Measurements from ENCODE around the gene ARID1B.

Gene ARID1B

DNA sequence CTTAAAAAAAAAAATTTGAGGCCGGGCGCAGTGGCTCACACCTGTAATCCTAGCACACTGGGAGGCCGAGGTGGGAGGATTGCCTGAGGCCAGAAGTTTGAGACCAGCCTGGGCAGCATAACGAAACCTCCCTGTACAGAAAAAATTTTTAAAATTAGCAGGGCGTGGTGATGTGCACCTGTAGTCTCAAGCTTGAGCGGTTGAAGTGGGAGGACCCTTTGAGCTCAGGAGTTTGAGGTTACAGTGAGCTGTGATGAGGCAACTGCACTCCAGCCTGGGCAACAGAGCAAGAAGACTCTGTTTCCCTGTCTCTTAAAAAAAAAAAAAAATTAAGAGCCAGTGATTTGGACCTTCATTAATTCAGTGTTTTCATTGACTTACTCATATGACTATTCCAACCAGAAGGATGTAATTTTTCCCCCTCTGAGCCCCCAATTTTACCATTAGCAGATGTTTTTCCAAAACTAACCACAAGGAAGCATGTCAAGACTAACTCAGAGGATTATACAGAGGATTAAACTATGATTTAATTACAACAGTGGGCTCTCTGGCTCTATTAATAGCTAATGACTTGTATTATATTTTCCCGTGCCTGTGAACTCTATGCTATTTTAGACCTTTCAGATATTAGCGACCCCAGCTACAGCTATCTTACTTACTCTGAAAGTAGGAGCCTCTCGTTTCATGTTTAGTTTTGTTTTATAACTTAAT, 75.1 kb downstream of the ARID1B start:
- no peak for DNase-seq (ENCODE audit: low read depth in 2 of 2)

DNA sequence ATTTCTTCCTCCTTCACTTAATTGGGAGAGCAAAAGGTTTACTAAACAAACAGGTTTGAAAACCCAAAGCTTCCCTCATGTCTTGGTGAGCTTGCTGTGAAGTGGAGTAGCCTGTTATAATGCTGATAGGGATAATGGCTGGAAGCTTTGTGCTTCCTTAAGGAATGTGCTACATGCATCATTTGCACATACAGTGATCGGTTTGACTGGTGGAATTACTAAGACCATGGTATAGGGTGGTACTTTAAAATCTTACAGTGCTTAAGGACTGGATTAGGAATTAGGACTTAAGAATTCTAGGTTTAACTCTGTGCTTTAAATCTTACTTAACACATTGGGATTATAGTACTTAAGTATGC, 75.7 kb downstream of the ARID1B start:
- DNase-seq (ENCODE audit: low read depth in 2 of 2), result no peak

DNA sequence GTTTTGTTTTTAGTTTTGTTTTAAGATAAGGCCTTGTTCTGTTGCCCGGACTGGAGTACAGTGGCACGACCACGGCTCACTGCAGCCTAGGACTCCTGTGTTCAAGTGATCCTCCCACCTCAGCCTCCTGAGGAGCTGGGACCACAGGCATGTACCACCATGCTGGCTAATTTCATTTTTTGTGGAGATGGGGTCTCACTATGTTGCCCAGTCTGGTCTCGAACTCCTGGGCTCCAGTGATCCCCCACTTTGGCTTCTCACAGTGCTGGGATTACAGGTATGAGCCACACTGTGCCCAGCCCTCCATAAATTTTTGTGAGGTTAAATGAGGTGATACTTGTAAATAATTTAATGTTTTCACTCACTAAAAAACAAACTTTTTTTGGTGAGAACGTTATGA, 76.6 kb downstream of the ARID1B start:
- DNase-seq (ENCODE audit: low read depth in 2 of 2), result no peak

DNA sequence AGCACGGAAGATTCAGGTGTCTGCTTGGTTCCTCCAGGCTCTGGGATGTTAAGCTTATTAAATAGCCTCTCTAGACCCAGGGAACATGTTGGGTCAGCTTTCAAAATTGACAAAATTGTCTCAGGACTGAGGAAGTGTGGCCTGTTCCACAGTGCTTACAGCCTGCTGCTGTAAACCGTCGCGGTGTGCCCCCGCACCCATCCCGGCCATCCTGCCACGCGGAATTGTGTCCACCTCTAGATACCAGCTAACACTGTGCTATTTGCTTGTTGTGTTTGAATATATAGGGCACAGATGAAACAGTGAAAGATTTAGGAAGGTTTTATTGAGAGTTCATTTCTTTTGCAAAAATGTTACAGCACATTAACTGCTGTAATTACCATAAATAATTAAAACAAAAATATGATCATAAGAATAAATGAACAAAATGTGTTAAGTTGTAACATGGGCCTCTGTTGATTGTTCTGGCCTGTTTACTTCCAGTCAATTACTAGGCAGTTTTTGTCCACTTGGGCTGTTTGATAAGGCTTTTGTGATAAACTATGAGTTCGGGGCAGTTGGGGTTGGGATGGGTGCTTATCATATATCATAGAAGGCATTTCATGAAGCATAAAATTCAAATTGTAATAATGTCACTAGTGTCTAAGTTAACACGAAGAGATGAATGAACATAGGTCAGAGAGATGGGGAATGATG, 77.4 kb downstream of the ARID1B start:
- no peak for DNase-seq (ENCODE audit: low read depth in 2 of 2)

DNA sequence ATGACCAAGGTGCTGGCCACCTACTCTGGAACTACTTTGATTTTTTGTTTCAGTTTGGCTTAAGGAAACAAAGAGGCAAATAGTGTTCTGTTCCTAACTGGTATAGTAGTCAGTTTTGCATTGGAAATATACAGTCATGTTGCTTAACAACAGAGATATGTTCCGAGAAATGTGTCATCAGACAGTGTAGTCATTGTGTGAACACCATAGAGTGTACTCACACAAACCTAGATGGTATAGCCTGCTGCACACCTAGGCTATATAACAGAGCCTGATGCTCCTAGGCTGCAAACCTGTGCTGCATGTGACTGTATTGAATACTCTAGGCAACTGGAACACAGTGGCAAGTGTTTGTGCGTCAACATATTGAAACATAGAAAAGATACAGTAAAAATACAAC, 80.4 kb downstream of the ARID1B start:
- DNase-seq (ENCODE audit: low read depth in 2 of 2), result no peak

DNA sequence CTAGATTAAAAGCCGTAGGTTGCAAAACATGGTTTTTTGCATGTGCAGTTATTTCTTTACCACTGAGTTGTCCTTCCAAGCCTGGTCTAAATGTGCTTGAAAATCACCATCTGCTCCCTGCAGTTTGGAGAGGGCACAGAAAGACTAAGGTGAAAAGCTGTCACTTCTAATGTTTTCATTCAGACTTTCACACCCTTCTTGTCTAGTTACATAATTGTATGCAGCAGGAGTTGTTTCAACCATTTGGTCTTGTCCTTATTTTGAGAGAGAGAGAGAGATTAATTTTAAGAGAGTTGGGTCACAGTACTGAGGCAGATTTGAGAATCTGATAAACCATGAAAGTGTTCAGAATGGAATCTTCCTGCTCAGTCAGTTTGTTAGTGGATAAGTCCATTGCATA, 82.5 kb downstream of the ARID1B start:
- no peak for DNase-seq (ENCODE audit: low read depth in 2 of 2)

DNA sequence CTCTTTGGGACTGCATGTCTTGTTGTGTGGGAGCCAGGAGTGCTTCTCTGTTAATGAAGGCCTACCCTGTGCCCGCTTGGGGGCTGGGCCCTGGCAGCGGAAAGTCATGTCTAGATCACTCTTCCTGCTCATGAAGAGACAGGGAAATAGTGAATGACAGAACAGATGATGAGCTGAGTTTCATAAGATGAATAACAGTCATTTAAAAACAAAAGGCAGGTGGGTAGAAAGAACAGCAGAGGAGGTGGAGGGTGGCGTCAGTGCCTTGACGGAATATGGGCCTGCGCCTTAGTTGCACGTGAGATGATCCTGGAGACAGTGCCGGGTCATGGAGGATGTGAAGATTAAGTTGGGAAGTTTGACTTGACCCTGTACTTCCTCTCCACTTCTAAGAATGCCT, 85.5 kb downstream of the ARID1B start:
- DNase-seq (ENCODE audit: low read depth in 2 of 2), result no peak

DNA sequence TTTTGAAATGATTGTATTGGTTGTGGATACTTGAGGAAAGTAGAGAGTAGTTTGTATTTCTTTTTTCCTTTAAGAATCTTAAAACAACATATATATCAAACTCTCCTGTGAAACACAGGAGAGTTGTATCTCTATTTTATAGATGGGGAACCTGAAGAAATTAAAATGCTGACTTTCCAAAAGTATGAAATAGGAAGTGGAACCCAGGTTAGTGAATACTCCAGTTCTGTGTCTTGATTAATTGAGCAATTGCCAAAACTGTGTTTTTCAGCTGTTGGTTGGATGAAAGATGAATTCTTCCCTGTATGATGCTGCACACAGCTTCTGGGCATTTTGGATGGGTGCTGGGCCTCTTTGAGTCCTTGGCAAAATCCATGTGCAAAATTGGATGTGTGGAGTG, 86.3 kb downstream of the ARID1B start:
- DNase-seq (ENCODE audit: low read depth in 2 of 2), result no peak

DNA sequence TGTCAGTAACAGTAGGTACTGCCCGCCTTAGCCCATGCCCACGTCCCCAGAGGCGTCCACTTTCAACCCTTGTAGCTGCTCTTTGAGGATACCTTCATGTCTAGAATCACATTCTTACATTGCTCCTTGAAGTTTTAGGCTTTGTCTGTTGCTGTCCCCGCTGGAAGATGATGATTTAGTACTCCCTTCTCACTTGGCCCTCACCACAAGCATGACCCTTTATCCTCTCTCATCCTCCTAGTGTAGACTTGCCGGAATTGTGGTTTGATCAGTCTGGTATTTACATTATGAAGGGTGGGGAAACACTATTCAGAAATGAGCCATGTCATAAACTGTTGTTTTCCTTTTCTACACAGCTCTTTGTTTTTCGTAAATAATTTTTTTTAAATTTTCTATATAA, 87.4 kb downstream of the ARID1B start:
- no peak for DNase-seq (ENCODE audit: low read depth in 2 of 2)

DNA sequence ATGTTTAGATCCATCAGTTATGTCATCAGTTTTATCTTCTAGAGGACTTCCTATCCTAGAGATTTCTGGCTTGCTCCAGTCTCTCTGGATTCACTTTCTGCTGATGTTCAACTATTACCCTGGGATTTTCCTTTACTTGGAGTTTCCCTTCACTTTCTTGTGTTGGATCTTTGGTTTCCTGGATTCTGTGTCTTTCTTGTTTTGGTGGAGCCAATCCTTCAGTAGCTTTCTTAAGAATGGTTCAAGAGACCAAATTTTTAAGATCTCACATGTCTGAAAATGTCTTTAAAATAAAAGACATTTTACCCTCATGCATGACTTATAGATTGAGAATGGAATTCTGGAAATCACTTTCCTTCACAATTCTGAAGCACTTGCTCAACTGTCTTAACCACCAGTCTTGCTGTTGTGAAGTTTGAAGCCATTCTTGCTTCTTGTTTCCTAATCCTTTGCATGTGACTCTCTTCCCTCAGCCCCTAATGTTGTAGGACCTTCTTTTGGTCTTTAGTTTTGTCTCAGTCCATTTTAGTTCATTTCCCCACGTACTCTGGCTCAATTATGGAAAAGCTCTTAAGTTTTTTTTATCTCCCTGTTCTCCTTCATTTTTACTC, 87.9 kb downstream of the ARID1B start:
- DNase-seq (ENCODE audit: low read depth in 2 of 2), result no peak

DNA sequence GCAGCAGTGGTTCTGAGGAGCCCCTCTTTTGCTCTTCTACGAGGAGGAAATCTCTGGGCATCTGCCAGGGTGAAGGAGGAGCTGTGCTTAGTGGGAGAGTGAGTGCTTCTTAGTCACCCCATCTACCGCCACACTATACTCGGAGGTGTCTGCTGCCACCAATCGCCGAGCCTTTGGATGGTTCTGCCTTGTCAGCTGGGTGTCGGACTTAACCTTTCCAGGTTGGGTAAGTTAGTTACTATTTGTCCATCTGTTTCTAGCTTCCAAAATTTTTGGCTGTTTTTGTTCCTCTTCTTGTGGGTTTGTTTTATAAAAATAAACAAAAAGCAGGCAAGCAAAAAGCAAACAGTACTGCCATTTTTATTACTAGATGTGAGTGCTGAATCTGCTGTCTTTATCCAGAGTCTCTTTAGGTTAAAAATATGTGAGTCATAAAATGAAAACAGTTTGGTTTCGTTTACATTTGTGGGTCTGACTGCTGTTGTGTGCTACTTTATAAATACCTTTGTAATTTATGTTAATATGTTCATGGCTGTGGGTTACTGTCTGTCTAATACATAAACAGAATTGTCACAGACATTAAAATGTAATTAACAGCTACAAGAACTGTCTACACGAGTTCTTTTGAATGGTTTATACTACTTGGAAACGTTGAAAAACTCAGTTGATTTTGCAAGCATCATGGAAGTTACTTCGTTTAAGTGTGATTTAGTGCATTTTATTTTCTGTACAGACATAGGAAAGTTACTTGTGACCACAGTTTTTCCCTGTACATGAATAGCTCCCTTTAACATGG, 89.2 kb downstream of the ARID1B start:
- DNase-seq (ENCODE audit: low read depth in 2 of 2), result no peak

DNA sequence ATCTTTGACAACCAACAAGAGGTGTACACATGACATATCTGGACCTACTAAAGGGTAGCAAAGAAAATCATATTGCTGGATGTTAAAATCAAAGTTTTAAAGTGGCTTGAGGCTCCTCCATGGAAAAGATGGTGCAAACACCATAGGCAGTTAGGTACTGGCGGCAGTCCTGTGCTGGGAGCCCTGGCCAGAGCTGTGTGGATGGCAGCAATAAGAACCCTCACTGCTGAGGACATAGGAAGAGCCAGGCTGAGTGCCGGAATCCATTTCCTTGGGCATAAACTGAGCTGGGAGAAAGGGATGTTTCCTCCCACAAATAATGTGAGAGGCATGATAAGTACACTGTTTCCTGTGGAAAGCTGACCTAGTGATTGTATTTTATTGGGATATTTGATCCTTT, 89.9 kb downstream of the ARID1B start:
- DNase-seq (ENCODE audit: low read depth in 2 of 2), result no peak

DNA sequence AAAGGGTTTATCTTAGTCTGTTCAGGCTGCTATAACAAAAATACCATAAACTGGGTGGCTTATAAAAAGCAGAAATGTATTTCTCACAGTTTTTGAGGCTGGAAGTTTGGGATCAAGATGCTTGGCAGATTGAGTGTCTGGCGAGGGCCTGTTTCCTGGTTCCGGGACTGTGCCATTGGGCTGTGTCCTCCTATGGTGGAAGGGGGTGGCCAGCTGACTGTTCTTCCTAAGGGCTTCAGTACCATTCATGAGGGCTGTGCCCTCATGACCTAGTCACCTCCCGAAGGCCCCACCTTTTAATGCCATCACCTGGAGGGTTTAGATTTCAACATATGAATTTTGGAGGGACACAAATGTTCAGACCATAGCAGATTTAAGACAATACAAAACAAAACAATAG, 91.2 kb downstream of the ARID1B start:
- no peak for DNase-seq (ENCODE audit: low read depth in 2 of 2)

DNA sequence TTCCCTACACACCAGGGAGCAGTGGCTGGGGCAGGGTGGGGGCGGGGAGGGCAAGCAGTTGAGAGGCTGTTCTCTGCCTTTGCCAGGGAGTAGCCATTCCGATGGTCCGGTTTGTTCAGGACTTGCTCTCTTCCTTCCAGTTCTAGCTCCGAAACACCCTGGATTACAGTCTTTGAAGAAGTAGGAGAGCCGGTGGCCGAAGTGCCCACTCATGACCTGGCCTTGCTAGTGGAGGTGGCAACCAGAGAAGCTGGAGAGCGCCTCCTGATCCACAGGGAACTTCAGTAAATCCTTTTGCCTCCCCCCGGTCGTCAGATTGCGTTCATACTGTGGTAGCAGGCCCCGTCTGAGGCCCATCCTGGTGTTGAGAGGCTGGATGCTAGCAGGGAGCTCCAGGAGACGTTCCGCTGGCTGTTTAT, 92.8 kb downstream of the ARID1B start:
- DNase-seq (ENCODE audit: low read depth in 2 of 2), result no peak

DNA sequence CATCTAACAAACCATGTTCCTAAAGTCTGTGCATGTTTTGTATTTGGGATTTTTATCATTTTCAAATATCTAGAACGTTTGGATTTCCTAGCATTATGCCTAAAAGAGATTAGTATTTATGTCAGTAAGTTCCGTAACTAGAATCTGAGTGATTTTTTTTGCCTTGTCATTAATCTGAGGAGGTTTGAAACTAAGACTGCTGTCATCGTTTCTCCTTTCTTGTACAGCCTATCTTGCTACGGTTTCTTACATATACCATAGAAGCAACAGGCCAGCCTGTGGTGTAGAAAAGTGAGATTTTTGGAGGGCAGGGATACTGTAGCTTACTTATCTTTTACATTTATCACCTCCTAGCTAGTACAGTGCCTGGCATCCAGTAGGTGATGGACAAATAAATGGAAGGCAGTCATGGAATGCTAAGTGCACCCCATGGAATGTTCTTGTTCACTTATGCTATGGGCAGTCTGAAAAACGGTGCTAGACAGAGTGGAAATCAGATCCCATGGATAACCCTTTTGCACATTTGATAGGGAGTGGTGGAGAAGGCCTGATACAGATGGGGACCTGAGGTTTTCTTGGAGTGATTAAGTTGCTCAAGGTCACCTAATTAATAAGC, 93.9 kb downstream of the ARID1B start:
- DNase-seq (ENCODE audit: low read depth in 2 of 2), result no peak

DNA sequence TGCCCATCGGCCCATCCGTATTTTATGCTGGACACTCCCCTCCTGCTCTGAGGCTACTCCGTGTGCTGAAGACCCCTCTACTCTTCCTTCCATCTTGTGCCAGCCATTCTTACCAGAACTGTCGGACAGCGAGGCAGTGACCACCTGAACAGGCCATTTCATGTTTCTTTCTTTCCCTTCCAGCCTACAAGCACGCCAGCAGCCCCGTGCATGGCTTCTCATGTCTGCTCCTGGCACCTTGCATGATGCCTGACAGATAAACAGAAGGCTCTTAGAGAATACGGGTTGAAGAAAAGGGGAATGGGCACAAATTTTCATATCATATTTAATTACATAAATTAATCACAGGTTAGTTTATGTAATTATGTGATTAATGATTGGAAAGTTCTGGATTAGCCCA, 95.7 kb downstream of the ARID1B start:
- DNase-seq (ENCODE audit: low read depth in 2 of 2), result no peak

DNA sequence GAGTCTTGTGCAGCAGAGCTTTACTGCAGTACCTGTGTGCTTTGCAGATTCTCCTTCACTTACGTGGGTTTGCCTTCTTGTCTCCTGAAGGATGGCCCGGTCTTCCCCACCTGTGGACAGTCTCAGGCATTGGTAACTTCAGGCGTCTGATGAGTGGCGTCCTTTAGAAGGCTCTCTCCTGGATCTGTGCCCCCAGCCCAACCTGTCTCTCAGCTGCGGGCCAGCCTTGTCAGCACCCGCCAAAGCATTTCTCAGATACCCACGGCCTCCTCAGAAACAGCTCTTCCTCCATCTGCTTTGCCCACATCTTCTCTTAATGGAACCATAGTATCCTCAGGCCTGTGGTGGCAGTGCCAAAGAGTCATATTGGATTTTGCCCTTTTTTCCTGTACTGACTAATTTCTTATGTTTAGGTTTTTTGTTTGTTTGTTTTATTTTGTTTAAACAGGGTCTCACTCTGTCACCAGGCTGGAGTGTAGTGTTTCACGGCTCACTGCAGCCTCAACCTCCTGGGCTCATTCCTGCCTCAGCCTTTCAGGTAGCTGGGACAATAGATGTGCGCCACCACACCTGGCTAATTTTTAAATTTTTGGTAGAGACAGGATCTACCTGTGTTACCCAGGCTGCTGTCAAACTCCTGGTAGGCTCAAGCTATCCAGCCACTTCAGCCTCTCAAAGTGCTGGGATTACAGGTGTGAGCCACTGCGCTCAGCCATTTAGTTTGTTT, 96.6 kb downstream of the ARID1B start:
- DNase-seq (ENCODE audit: low read depth in 2 of 2), result no peak

DNA sequence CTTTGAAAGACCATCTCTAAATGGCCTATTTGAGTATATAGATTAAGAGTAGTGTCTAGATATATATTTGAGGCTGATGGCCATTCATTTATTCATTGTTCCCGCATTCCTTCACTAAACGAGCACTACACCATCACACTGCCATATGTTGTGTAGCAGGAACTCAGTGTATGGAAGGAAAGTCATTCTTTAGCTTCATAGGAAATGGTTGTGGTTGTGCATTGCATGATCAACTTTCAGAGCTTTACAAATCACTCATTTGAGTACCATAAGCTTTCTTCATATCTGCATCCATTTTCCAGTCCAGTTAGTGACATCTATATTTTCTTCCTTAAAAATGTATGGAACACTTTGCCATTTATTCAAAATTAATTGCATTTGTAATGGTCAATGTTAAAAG, 97.9 kb downstream of the ARID1B start:
- no peak for DNase-seq (ENCODE audit: low read depth in 2 of 2)

DNA sequence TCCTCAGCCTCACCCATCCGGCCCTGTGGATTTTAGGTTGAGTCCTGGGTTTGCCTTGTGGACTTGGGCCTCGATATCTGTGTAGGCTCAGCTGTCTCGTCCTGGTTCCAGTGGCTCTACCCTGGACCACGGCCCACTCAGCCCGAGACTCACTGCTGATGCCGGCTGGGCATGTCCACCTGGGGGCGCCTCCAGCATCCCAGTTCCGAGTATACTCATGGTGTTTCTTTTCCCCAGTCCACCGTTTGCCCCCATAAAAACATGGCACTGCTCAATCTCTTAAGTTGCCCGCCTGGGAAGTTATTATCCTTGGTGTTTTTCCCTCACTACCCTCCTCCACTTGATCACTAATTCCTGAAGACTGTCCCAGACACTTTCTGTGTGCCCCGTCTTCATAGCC, 99.1 kb downstream of the ARID1B start:
- DNase-seq (ENCODE audit: low read depth in 2 of 2), result no peak

DNA sequence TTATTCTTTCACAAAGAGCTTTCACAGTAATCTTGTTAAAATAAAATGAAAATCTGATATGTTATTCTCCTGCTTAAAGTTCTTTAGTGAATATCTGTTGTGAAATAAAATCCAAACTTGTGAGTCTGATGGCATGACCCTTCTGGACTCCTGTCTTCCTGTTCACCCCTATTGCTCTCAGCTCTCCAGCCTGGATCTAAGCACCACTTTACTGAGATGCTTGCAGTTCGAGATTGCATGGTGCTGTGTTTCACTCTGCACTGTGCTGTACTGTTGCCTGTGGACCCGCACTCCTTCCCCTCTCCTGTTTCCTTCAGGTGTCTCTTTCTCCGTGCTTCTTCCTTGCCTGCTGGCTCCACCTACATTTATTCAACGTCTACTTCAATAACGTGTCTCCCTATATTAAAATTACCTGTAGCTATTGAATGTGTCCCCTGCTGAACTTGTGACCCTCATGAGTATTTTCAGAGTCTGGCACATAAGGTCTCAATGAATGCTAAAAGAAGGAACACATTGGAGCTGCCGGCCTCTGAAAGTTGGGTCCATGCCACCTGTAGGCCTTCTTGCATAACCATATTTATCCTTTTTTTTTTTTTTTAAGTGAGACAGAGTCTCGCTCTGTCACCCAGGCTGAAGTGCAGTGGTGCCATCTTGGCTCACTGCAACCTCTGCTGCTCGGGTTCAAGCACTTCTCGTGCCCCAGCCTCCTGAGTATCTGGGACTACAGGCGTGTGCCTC, 100.1 kb downstream of the ARID1B start:
- no peak for DNase-seq (ENCODE audit: low read depth in 2 of 2)

DNA sequence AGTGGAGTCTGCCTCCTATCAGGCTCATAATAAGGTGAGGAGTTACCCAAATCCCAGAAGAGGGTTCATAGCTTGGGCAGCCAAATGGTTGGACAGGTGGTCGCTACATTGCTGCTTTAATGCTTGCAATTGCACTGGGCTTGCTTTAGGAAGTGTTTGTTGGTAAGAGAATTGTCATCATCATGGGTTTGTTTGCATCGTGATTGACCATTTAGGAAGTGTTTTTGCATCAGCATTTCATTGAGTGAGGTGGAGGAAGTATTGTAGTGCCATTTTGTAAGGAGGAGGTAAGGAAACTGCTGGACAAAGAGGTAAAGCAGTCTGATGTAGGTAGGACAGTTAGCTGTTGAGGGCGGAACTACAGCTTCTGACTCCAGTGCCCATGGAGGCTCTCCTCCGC, 101.5 kb downstream of the ARID1B start:
- DNase-seq (ENCODE audit: low read depth in 2 of 2), result no peak

Measured in stimulated activated CD8-positive, alpha-beta memory T cell treated with anti-CD3 and anti-CD28 coated beads, Interleukin-2, amount 100 ng/mL, for 48 hours (primary cell).